ENCODE results near the gene PRPF40A. TPM values are rescaled to one million over a fixed set of nuclear protein-coding genes. Genes with fewer than 3 reads are reported as not detected.

PRPF40A gene
- total and polyA plus RNA-seq, 10 of the 15 experiments (the other 5 are each of a cell fraction or from before 2014, with no cell fraction given), result 97.8 to 197 (median 144) TPM

- no peak for TF ChIP-seq TCF12 (IDR thresholded peaks at IDR 0.05; ENCODE audit: low read depth, low read length)
- no peak for TF ChIP-seq EZH2 (IDR thresholded peaks at IDR 0.05; ENCODE audit: borderline replicate concordance, control insufficient read depth, low read depth, low read length)
- no peak for TF ChIP-seq NR2C2 (IDR thresholded peaks at IDR 0.05; ENCODE audit: borderline replicate concordance, control insufficient read depth, insufficient read length, low read depth)
Observed at GRCh38 chr2:152603166-152603565, 114.1 kb downstream of the PRPF40A start (continued).

DNA sequence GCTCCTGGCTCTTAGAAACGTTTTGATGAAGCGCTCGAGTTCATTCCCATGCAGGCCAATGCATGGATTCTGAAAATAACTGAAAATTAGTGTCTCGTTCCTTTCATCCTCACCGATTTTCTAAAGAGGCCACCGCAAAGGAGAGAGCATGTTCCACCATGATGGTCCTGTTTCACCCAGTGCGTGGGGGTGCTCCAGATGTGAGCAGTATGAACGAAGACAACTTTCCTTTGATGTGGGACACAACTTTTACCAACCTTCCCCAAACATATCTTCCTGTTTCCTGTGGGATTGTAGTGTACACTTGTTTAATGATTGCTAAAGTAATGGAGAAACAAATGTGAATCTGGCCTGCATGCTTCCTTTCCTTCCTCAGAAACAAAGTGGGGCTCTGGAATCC, 114.5 kb downstream of the PRPF40A start:
- intact Hi-C loops (cut with micrococcal nuclease; ENCODE audit: unreplicated experiment), result no loop called here
- H2AFZ ChIP-seq (ENCODE audit: control insufficient read depth, low read depth, low read length), result no peak overlapping the region
- no peaks in the 10 kb centered on the region for H3K4me1 ChIP-seq (ENCODE audit: control insufficient read depth, insufficient read depth, low read length)
- no peak overlapping the region for H3K4me3 ChIP-seq
- no peak overlapping the region for H3K9ac ChIP-seq (ENCODE audit: control insufficient read depth, insufficient read depth, low read length)
- in situ Hi-C loops (cut with MboI), result no loop called here
- no peak for TF ChIP-seq POLR2A (IDR thresholded peaks at IDR 0.05; ENCODE audit: low read depth, low read length)
- TF ChIP-seq EGR1 (IDR thresholded peaks at IDR 0.05; ENCODE audit: borderline replicate concordance in 1 of 2, low read depth in 2 of 2, low read length in 2 of 2), result no peak
- no peak for TF ChIP-seq ASH2L (IDR thresholded peaks at IDR 0.05; ENCODE audit: borderline replicate concordance, low read depth)
- WGBS (ENCODE audit: insufficient coverage, insufficient replicate concordance, low lambda C conversion rate, missing lambda C conversion rate), result 76% methylated on average over 8 of the region's 8 CpGs
- no peaks in the 10 kb centered on the region for H3K79me2 ChIP-seq (ENCODE audit: control insufficient read depth, insufficient read depth, low read length)
- FAIRE-seq (no peak), DNase-seq (ENCODE audit: low read depth, low spot score) (no peak), ATAC-seq (no peak)
- H3K27me3 ChIP-seq (replicated peaks in 1 of 2; ENCODE audit: control insufficient read depth in 2 of 2, insufficient read depth in 2 of 2, low read length in 1 of 2), result no peaks in the 10 kb centered on the region
- ChIA-PET RAD21 (ENCODE audit: unreplicated experiment) (interaction anchor here (1.0 kb wide), 1 partner anchor 10 kb away, joined by 3 read pairs; no protein-coding TSS in a partner anchor), CTCF (no interaction called here), POLR2A (interaction anchor here (1.0 kb wide), 1 partner anchor 147 kb away, joined by 4 read pairs; no protein-coding TSS in a partner anchor), SMC1A (ENCODE audit: uncharacterized antibody, unreplicated experiment) (interaction anchor here (0.9 kb wide), 1 partner anchor 138 kb away, joined by 3 read pairs; no protein-coding TSS in a partner anchor)
- no peaks in the 10 kb centered on the region for H4K20me1 ChIP-seq (ENCODE audit: control insufficient read depth, insufficient read depth)
- no TSS peak for BruUV-seq (replicated peaks)
- no peak overlapping the region for H3K27ac ChIP-seq (ENCODE audit: control insufficient read depth, insufficient read depth)
- H3K9me3 ChIP-seq (replicated peaks; ENCODE audit: control insufficient read depth, insufficient read depth, low read length), result no peaks in the 10 kb centered on the region
- no peak overlapping the region for H3K4me2 ChIP-seq (ENCODE audit: control insufficient read depth, insufficient read depth)
- no peaks in the 10 kb centered on the region for H3K36me3 ChIP-seq (ENCODE audit: control insufficient read depth in 2 of 2, insufficient read depth in 2 of 2, low read length in 1 of 2)

Other genes with a start within 250 kb of the PRPF40A start
- gene ARL6IP6, start 1.2 kb upstream of the PRPF40A start, total RNA-seq (2014; rRNA removed), result 15.8 and 21.1 TPM in 2 replicates
- 23.4 and 25.8 TPM in 2 replicates for gene ARL6IP6, start 1.2 kb upstream of the PRPF40A start, total RNA-seq (2014; rRNA removed; fragmentation: Illumina TruSeq; extraction: Trizol)
- 23.5 and 26.6 TPM in 2 replicates for gene ARL6IP6, start 1.2 kb upstream of the PRPF40A start, total RNA-seq (2021)
- 87.3 and 130 TPM in 2 replicates for gene ARL6IP6, start 1.2 kb upstream of the PRPF40A start, polyA plus RNA-seq (2011; rRNA removed)
- 31.7 and 48.0 TPM in 2 replicates for gene ARL6IP6, start 1.2 kb upstream of the PRPF40A start, polyA plus RNA-seq (2014; fragmentation: Illumina TruSeq; extraction: Trizol)
- 10 to 100 TPM; 18.0 to 30.1 TPM for gene ARL6IP6, start 1.2 kb upstream of the PRPF40A start, polyA plus RNA-seq (2014; fragmentation: Nextera tagmentation; extraction: Ambion mirVana)
- gene ARL6IP6, start 1.2 kb upstream of the PRPF40A start, polyA plus RNA-seq (2014; rRNA removed), result 18.1 and 19.5 TPM in 2 replicates
- 10 to 100 TPM; 48.5 to 51.5 TPM for gene ARL6IP6, start 1.2 kb upstream of the PRPF40A start, polyA plus RNA-seq (2016; fragmentation: Nextera tagmentation; extraction: Ambion mirVana)

Data from GM12878 (cell line).